Stomach (tissue), 4 donors: ENCODE measurements around the gene RNF149.
"Not testable (repeated sequence)": the region's sequence is repeated elsewhere in the genome, so short reads cannot be mapped to it uniquely, and the experiment has no call there.

Source experiments
- CTCF ChIP-seq, 7 experiments: fragments of 450-650 bp in 4 of 7; fragments of 200-600 bp in 3 of 7; sonication (generic) in 3 of 7; IDR thresholded peaks; one replicate each; pipeline ENCODE4 v1.5.1; 2016 to 2019; ENCODE audit warnings: antibody characterized with exemption in 7 of 7, control low read depth in 2 of 7, mild to moderate bottlenecking in 1 of 7
- POLR2A ChIP-seq, 4 donors: fragments of 450-650 bp; IDR thresholded peaks; one replicate each; pipeline ENCODE4 v1.6.1; 2016; ENCODE audit warnings: antibody characterized with exemption in 4 of 4, control low read depth in 2 of 4, mild to moderate bottlenecking in 1 of 4, moderate library complexity in 1 of 4

DNA sequence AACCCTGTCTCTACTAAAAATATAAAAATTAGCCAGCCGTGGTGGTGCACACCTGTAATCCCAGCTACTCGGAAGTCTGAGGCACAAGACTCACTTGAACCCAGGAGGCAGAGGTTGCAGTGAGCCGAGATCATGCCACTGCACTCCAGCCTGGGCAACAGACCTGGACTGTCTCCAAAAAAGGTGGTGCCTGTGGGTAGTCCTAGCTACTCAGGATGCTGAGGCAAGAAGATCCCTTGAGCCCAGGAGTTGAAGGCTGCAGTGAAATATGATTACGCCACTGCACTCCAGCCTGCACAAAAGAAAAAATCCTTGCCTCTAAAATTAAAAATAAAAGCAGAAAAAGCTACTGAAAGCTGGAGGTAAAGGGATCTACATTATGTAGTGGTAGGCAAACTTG lies 44.1 kb upstream of the RNF149 start:
- TF ChIP-seq CTCF, POLR2A (IDR thresholded peaks at IDR 0.05): not testable (repeated sequence)
